Loucy (cell line): Measurements from ENCODE around the gene STON2.

ENCODE experiments used
- EZH2phosphoT487 ChIP-seq: fragments of 200-600 bp; IDR thresholded peaks from 2 replicates; pipeline ENCODE4 v1.6.1; 2018; ENCODE audit warnings: antibody characterized with exemption, mild to moderate bottlenecking, moderate library complexity, borderline replicate concordance
- TF ChIP-seq, protein P1 (sequence below): fragments of 200-600 bp; sonication (generic); conservative IDR thresholded peaks from 2 replicates; pipeline ENCODE4 v1.5.1; 2014; ENCODE audit warnings: mild to moderate bottlenecking, antibody characterized with exemption, low read length

DNA sequence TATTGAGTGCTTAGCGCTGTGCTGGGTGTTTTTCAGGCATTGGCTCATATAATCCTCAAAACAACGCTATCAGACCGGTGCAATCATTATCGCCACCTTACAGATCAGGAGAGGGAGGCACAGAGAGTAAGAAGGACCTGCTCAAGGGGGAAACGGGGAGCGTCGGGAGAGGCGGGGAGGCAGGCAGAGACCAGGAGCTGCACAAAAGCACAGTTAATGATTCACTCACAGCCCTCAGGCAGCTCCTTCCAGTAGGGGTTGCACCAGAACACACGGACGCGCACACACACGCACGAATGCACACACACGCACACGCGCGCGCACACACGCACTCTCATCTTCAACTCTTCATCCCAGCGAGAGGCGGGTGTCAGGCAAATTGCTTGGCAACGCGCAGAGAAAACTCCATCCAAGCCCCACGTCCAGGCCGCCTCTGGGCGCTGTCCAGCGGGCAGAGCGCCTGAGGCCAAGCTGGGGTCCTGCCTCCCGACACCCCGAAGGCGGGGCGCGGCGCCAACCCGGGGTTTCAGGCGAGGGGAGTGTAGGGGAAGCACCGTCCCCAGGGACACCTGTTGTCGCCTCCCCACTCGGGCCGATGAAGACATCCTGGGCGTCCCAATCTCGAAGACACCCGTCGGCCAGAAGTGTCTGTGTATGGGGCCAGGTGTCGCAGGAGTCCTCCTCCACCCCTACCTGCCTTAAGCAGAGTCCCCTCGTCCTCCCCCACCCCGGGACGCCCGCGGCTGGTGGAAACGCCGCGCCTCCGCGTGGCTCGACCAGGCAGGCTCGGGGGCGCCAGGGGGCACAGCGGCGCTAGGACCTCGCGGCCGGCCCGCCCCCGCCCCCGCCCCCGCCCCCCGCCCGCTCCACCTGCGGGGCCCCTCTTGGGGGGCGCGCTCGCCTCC is 35.5 kb upstream of the STON2 start:
- TF ChIP-seq, protein P1, sequence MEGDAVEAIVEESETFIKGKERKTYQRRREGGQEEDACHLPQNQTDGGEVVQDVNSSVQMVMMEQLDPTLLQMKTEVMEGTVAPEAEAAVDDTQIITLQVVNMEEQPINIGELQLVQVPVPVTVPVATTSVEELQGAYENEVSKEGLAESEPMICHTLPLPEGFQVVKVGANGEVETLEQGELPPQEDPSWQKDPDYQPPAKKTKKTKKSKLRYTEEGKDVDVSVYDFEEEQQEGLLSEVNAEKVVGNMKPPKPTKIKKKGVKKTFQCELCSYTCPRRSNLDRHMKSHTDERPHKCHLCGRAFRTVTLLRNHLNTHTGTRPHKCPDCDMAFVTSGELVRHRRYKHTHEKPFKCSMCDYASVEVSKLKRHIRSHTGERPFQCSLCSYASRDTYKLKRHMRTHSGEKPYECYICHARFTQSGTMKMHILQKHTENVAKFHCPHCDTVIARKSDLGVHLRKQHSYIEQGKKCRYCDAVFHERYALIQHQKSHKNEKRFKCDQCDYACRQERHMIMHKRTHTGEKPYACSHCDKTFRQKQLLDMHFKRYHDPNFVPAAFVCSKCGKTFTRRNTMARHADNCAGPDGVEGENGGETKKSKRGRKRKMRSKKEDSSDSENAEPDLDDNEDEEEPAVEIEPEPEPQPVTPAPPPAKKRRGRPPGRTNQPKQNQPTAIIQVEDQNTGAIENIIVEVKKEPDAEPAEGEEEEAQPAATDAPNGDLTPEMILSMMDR, result no peak
- no peak for TF ChIP-seq EZH2phosphoT487
